Measurements from ENCODE around the gene C19orf47. TPM values are rescaled to one million over a fixed set of nuclear protein-coding genes. Genes with fewer than 3 reads are reported as not detected.

The C19orf47 gene
- total RNA-seq, 1 donor from 2014 or later: 10.4 TPM

- no peak for TF ChIP-seq CTCF (IDR thresholded peaks at IDR 0.05; ENCODE audit: insufficient read depth, low read length, poor library complexity, severe bottlenecking)
- Histone ChIP-seq H3K36me3 (ENCODE audit: control insufficient read depth, insufficient read depth, low read length) (no peaks in the 10 kb centered on the region), H3K4me3 (ENCODE audit: low read depth, low read length) (no peak overlapping the region), H3K27me3 (ENCODE audit: control insufficient read depth, insufficient read depth, low read length) (no peaks in the 10 kb centered on the region)
- DNase-seq (ENCODE audit: low read depth): no peak
These were observed 38.5 kb downstream of the C19orf47 start for GRCh38 chr19:40309666-40310065.

GRCh38 chr19:40305403-40305802 is 42.8 kb downstream of the C19orf47 start:
- Histone ChIP-seq H3K27me3 (ENCODE audit: control insufficient read depth, insufficient read depth, low read length) (no peaks in the 10 kb centered on the region), H3K4me3 (ENCODE audit: low read depth, low read length) (no peak overlapping the region), H3K36me3 (ENCODE audit: control insufficient read depth, insufficient read depth, low read length) (no peaks in the 10 kb centered on the region)
- DNase-seq (ENCODE audit: low read depth): peak; percentile 60
- peak; percentile 76 for TF ChIP-seq CTCF (IDR thresholded peaks at IDR 0.05; ENCODE audit: insufficient read depth, low read length, poor library complexity, severe bottlenecking)

- DNase-seq (ENCODE audit: low read depth): no peak
- TF ChIP-seq CTCF (IDR thresholded peaks at IDR 0.05; ENCODE audit: insufficient read depth, low read length, poor library complexity, severe bottlenecking): no peak
- H3K4me3 ChIP-seq (ENCODE audit: low read depth, low read length): no peak overlapping the region
These were observed 43.9 kb downstream of the C19orf47 start for GRCh38 chr19:40304306-40304705.

GRCh38 chr19:40303765-40304164 is 44.4 kb downstream of the C19orf47 start:
- H3K36me3 ChIP-seq (ENCODE audit: control insufficient read depth, insufficient read depth, low read length): no peaks in the 10 kb centered on the region
- H3K27me3 ChIP-seq (ENCODE audit: control insufficient read depth, insufficient read depth, low read length): no peaks in the 10 kb centered on the region
- TF ChIP-seq CTCF (IDR thresholded peaks at IDR 0.05; ENCODE audit: insufficient read depth, low read length, poor library complexity, severe bottlenecking): no peak
- DNase-seq (ENCODE audit: low read depth): no peak
- H3K4me3 ChIP-seq (ENCODE audit: low read depth, low read length): no peak overlapping the region

More at GRCh38 chr19:40304306-40304705, 43.9 kb downstream of the C19orf47 start:
- H3K36me3 ChIP-seq (ENCODE audit: control insufficient read depth, insufficient read depth, low read length): no peaks in the 10 kb centered on the region
- H3K27me3 ChIP-seq (ENCODE audit: control insufficient read depth, insufficient read depth, low read length): no peaks in the 10 kb centered on the region

DNA sequence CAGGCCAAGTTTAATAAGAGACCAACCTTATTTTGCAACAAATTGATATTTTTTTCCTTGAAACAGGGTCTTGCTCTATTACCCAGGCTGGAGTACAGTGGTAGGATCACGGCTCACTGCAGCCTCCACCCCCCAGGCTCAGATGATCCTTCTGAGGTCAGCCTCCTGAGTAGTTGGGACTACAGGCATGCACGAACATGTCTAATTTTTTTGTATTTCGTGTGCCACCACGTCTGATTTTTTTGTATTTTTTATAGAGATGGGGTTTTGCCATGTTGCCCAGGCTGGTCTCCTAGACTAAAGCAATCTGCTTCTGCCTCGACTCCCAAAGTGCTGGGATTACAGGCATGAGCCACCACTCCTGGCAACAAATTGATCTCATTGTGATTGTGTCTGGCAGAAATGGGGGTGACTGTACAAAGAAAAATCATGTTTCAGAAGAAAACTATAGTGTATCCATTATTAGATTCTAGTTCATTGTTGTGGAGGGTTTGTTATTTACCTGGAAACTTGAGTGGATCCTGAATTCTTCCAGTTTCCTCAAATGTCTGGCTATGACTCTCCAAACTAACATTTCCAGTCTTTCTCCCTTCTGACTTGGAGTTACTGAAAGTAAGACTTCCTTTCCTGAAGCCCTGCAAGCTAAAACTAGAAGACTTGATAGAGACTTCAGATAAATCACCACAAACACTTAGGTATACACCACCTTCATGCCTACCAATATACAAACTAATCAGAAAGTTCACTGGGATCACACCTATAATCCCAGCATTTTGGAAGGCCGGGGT is 45.8 kb downstream of the C19orf47 start:
- TF ChIP-seq CTCF (IDR thresholded peaks at IDR 0.05; ENCODE audit: insufficient read depth, low read length, poor library complexity, severe bottlenecking): no peak
- Histone ChIP-seq H3K4me3 (ENCODE audit: low read depth, low read length) (no peak overlapping the region), H3K36me3 (ENCODE audit: control insufficient read depth, insufficient read depth, low read length) (no peaks in the 10 kb centered on the region), H3K27me3 (ENCODE audit: control insufficient read depth, insufficient read depth, low read length) (no peaks in the 10 kb centered on the region)
- DNase-seq (ENCODE audit: low read depth): no peak

DNA sequence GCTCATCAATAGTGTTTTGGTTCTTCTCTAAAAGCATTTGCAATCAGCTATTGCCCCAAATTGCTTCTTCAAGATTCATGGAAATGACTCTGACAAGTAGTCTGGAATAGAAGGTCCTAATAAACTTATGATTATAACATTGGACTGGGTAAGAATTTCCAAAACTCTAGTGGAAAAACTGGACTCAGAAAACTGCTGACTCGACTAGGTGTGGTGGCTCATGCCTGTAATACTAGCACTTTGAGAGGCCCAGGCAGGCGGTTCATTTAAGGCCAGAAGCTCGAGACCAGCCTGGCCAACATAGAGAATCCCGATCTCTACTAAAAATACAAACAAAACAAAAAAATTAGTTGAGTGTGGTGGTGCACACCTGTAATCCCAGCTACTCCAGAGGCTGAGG is 47.5 kb downstream of the C19orf47 start:
- no peak for DNase-seq (ENCODE audit: low read depth)
- Histone ChIP-seq H3K4me3 (ENCODE audit: low read depth, low read length) (no peak overlapping the region), H3K36me3 (ENCODE audit: control insufficient read depth, insufficient read depth, low read length) (no peaks in the 10 kb centered on the region), H3K27me3 (ENCODE audit: control insufficient read depth, insufficient read depth, low read length) (no peaks in the 10 kb centered on the region)
- no peak for TF ChIP-seq CTCF (IDR thresholded peaks at IDR 0.05; ENCODE audit: insufficient read depth, low read length, poor library complexity, severe bottlenecking)
